Measurements from ENCODE around the gene UGT1A1.

UGT1A1 gene

DNA sequence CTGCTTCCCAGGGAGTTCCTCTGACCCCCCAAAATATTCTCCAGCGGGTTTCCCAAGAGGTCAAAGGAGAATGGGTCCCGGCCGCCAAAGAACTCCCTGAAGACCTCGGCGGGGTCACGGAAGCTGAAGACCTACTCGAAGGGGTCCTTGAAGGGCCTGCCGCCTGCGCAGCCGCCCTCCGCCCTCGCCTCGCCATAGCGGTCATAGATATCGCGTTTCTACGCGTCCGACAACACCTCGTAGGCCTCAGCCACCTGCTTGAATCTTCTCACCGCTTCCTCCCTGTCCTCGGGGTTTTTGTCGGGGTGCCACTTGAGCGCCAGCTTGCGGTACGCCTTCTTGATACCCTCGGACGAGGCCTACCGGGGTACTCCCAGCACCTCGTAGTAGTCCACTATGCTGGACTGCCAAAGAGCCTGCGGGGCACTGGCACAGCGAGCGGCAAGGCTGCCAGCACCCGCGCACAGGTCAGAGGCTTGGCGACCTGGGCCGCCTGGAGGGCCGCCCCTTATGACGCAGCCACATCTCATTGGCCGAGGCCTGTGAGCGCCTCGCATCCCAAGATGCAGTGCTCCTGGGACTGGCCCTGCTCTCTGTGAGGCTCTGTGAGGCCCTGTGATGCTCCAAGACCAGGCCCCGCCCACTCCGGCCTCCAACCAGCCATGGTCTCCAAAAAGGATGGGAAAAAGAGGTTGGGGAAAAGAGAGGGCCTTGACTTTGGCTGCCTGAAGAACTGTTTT lies 5.0 kb upstream of the UGT1A1 start:
- no peak for TF ChIP-seq EP300 (IDR thresholded peaks at IDR 0.05; ENCODE audit: borderline replicate concordance)
- no peak for TF ChIP-seq EGR1 (IDR thresholded peaks at IDR 0.05)
- TF ChIP-seq TEAD4 (IDR thresholded peaks at IDR 0.05), result no peak
- TF ChIP-seq YY1 (IDR thresholded peaks at IDR 0.05; ENCODE audit: low read depth), result no peak
- no peak for TF ChIP-seq CEBPB (IDR thresholded peaks at IDR 0.05)
- TF ChIP-seq TAF1 (IDR thresholded peaks at IDR 0.05; ENCODE audit: low read depth), result no peak
- TF ChIP-seq RAD21 (IDR thresholded peaks at IDR 0.05; ENCODE audit: low read depth), result no peak
- TF ChIP-seq MAX (IDR thresholded peaks at IDR 0.05), result no peak
- no peak for TF ChIP-seq REST (IDR thresholded peaks at IDR 0.05; ENCODE audit: low read depth)
- no peak for TF ChIP-seq TCF12 (IDR thresholded peaks at IDR 0.05; ENCODE audit: low read depth)
- no peak for TF ChIP-seq ZBTB7A (IDR thresholded peaks at IDR 0.05; ENCODE audit: low read depth)
- TF ChIP-seq USF1 (IDR thresholded peaks at IDR 0.05), result no peak
- no peak for TF ChIP-seq NFIC (IDR thresholded peaks at IDR 0.05)
- TF ChIP-seq CREB1 (IDR thresholded peaks at IDR 0.05; ENCODE audit: low read depth), result no peak
- TF ChIP-seq FOXM1 (IDR thresholded peaks at IDR 0.05; ENCODE audit: borderline replicate concordance, low read depth), result no peak

GRCh38 chr2:233756429-233757081 lies 3.5 kb upstream of the UGT1A1 start:
- no peak for TF ChIP-seq FOXM1 (IDR thresholded peaks at IDR 0.05; ENCODE audit: borderline replicate concordance, low read depth)
- TF ChIP-seq ZBTB7A (IDR thresholded peaks at IDR 0.05; ENCODE audit: low read depth), result no peak
- no peak for TF ChIP-seq TEAD4 (IDR thresholded peaks at IDR 0.05)
- TF ChIP-seq EP300 (IDR thresholded peaks at IDR 0.05; ENCODE audit: borderline replicate concordance), result no peak
- TF ChIP-seq RAD21 (IDR thresholded peaks at IDR 0.05; ENCODE audit: low read depth), result no peak
- no peak for TF ChIP-seq TCF12 (IDR thresholded peaks at IDR 0.05; ENCODE audit: low read depth)
- TF ChIP-seq NFIC (IDR thresholded peaks at IDR 0.05), result no peak
- TF ChIP-seq USF1 (IDR thresholded peaks at IDR 0.05), result no peak

- TF ChIP-seq TAF1 (IDR thresholded peaks at IDR 0.05; ENCODE audit: low read depth) (no peak), CREB1 (IDR thresholded peaks at IDR 0.05; ENCODE audit: low read depth) (no peak), FOXM1 (IDR thresholded peaks at IDR 0.05; ENCODE audit: borderline replicate concordance, low read depth) (no peak), REST (IDR thresholded peaks at IDR 0.05; ENCODE audit: low read depth) (no peak), NFIC (IDR thresholded peaks at IDR 0.05) (no peak), RAD21 (IDR thresholded peaks at IDR 0.05; ENCODE audit: low read depth) (no peak), TEAD4 (IDR thresholded peaks at IDR 0.05) (no peak), YY1 (IDR thresholded peaks at IDR 0.05; ENCODE audit: low read depth) (no peak), EP300 (IDR thresholded peaks at IDR 0.05; ENCODE audit: borderline replicate concordance) (no peak), CEBPB (IDR thresholded peaks at IDR 0.05) (no peak), EGR1 (IDR thresholded peaks at IDR 0.05) (no peak), MAX (IDR thresholded peaks at IDR 0.05) (no peak), TCF12 (IDR thresholded peaks at IDR 0.05; ENCODE audit: low read depth) (no peak), USF1 (IDR thresholded peaks at IDR 0.05) (no peak), ZBTB7A (IDR thresholded peaks at IDR 0.05; ENCODE audit: low read depth) (no peak)
Measured at GRCh38 chr2:233758141-233758540, 1.9 kb upstream of the UGT1A1 start.

DNA sequence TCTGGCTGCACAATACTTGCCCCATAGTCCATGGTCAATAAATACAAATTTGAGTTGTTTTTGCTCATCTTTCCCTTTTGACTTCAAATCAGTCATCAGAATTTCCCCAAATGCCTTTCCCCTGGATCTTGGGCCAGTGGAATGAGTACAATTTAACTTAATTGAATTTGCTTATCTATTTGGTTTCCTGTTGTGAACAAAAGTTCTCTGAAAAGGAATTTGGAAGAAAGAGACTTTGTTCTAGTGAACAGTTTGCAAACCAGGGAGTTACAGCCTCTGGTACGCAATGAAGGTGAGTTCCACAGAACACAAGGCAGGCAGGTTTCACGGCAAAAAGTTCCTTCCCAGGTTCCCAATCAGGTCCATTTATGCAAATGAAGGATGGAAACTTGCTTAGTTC lies 1.2 kb upstream of the UGT1A1 start:
- TF ChIP-seq NFIC (IDR thresholded peaks at IDR 0.05) (no peak), TCF12 (IDR thresholded peaks at IDR 0.05; ENCODE audit: low read depth) (no peak), CREB1 (IDR thresholded peaks at IDR 0.05; ENCODE audit: low read depth) (no peak), TAF1 (IDR thresholded peaks at IDR 0.05; ENCODE audit: low read depth) (no peak), YY1 (IDR thresholded peaks at IDR 0.05; ENCODE audit: low read depth) (no peak), FOXM1 (IDR thresholded peaks at IDR 0.05; ENCODE audit: borderline replicate concordance, low read depth) (no peak), MAX (IDR thresholded peaks at IDR 0.05) (no peak), TEAD4 (IDR thresholded peaks at IDR 0.05) (no peak), USF1 (IDR thresholded peaks at IDR 0.05) (no peak), ZBTB7A (IDR thresholded peaks at IDR 0.05; ENCODE audit: low read depth) (no peak), RAD21 (IDR thresholded peaks at IDR 0.05; ENCODE audit: low read depth) (no peak), EGR1 (IDR thresholded peaks at IDR 0.05) (no peak), CEBPB (IDR thresholded peaks at IDR 0.05) (no peak), REST (IDR thresholded peaks at IDR 0.05; ENCODE audit: low read depth) (no peak), EP300 (IDR thresholded peaks at IDR 0.05; ENCODE audit: borderline replicate concordance) (no peak)

Measured in Ishikawa (cell line).